ENCODE data around the gene GABPB2. TPM values are rescaled to one million over a fixed set of nuclear protein-coding genes. Genes with fewer than 3 reads are reported as not detected.

The GABPB2 gene
- total and polyA plus RNA-seq, 3 donors from 2014 or later, result 43.1 to 50.2 (median 45.3) TPM

DNA sequence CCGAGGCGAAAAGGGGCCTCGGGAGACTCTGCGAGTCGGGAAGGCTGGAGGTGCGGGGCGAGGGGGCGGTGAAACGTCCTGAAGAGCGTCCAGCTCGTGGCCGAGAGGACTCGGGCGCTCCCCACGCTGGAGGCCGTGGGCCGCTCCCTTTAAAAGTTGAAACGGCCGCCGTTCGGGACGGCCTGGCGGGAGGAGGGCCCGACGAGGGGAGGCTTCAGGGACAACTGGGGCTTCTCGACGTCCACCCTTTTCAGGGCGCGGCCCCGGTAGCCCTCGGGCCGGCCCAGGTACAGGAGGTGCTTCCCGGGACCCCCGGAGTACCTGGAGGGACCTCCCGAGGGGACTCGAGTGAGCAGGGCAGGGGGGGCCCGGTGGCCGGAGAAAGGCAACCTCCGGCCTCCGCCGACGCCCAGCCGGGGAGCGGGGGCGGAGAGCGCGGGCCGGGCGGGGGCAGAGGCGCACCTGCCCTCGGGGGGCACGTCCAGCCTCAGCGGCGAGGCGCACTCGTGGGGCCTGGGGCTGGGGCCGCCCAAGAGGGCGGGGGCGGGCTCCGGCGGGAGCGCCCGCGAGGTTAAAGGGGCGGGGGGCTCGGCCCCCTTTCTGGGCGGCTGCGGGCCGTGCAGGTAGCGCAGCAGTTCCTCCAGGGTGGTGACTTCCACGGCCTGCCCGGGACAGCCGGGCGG, 61.9 kb downstream of the GABPB2 start:
- intact Hi-C loops (cut with DNase I; ENCODE audit: low total_unique reads), result no loop called here
- TF ChIP-seq, protein P1, sequence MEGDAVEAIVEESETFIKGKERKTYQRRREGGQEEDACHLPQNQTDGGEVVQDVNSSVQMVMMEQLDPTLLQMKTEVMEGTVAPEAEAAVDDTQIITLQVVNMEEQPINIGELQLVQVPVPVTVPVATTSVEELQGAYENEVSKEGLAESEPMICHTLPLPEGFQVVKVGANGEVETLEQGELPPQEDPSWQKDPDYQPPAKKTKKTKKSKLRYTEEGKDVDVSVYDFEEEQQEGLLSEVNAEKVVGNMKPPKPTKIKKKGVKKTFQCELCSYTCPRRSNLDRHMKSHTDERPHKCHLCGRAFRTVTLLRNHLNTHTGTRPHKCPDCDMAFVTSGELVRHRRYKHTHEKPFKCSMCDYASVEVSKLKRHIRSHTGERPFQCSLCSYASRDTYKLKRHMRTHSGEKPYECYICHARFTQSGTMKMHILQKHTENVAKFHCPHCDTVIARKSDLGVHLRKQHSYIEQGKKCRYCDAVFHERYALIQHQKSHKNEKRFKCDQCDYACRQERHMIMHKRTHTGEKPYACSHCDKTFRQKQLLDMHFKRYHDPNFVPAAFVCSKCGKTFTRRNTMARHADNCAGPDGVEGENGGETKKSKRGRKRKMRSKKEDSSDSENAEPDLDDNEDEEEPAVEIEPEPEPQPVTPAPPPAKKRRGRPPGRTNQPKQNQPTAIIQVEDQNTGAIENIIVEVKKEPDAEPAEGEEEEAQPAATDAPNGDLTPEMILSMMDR (IDR thresholded peaks at IDR 0.05), result no peak
- no peak for TF ChIP-seq POLR2A (IDR thresholded peaks at IDR 0.05)

DNA sequence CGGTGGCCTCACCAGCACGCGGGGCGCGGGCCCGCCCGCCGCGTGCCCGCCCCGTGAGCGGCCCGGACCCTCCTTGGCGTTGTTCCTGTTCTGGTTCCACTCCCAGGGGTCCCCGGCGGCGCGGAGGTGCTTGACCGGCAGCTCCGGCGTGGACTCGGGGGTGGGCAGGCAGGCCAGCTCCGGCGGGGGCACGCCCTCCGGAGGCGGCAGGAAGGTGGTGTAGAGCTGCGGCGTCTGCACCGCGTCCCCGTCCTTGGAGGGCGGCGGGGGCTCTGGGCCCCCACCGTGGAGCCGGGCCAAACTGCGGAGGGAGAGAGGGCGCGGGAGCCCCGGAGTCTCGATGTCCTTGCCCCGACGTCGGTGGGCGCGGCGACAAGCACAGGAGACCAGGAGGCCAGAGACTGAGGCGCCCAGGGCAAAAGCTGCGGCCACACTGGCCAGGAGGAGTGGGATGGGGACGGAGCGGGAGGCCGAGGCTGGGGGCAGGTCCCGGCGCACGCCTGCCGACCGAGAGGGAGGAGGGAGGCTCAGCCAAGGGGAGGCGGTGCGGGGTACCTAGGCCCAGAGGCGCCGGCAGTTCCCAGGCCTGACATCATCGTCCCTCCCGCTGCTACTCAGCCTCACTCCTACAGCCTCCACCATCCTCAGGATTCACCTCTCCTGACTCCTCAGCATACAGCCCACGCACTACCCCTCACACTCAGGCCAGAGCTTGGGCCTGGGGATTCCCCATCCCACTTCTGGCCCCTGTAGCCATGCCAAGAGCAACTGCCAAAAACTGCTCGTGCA, 62.7 kb downstream of the GABPB2 start:
- Histone ChIP-seq H3K36me3 (ENCODE audit: low read depth, missing control alignments) (no peaks in the 10 kb centered on the region), H3K4me1 (peaks cover 31% of the 10 kb centered on the region), H3K4me3 (peak overlapping the region; percentile 42 to 53), H3K9me3 (no peaks in the 10 kb centered on the region), H3K27me3 (no peaks in the 10 kb centered on the region), H3K27ac (peak overlapping the region; percentile 25 to 82)
- WGBS, 2 donors, result 46 to 56% methylated on average over 20 to 58 of the region's 65 CpGs
- intact Hi-C loops (cut with DNase I; ENCODE audit: low total_unique reads), result no loop called here
- no peak for TF ChIP-seq POLR2A (IDR thresholded peaks at IDR 0.05)
- TF ChIP-seq, protein P1 (IDR thresholded peaks at IDR 0.05), result no peak
- peak; percentile 66 for DNase-seq

More for the DNA sequence above, 61.9 kb downstream of the GABPB2 start:
- WGBS, 2 donors, result 26 to 46% methylated on average over 32 to 51 of the region's 74 CpGs
- Histone ChIP-seq H3K4me1 (peaks cover 31% of the 10 kb centered on the region), H3K27me3 (no peaks in the 10 kb centered on the region), H3K4me3 (peak overlapping the region; percentile 42 to 53), H3K9me3 (no peaks in the 10 kb centered on the region), H3K36me3 (ENCODE audit: low read depth, missing control alignments) (no peaks in the 10 kb centered on the region), H3K27ac (peak overlapping the region; percentile 66 to 82)
- DNase-seq, result no peak

DNA sequence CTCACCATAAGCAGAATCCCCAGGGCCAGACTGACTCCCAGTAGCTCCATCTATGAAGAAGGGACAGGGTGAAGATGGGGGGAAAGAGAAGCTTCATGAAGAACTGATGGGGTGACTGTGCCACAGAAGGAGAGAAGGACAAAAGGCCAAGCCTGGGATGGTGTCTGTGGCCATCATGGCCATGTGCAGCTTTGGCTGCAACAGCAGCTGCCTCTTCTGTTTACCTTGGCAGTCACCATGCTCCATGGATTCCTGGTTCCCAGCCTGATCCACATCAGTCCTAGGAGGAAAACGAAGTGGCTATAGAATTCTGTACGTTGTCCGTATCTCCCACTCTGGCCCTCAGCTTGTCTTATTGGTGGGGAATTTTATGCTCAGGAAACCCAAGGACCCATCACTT, 63.8 kb downstream of the GABPB2 start:
- no peaks in the 10 kb centered on the region for H3K36me3 ChIP-seq (ENCODE audit: low read depth, missing control alignments)
- H3K9me3 ChIP-seq, result no peaks in the 10 kb centered on the region
- TF ChIP-seq, protein P1 (IDR thresholded peaks at IDR 0.05), result no peak
- no peak for TF ChIP-seq POLR2A (IDR thresholded peaks at IDR 0.05)
- peak overlapping the region in 1 of 2 donors; percentile 25 for H3K27ac ChIP-seq
- H3K27me3 ChIP-seq, result no peaks in the 10 kb centered on the region
- H3K4me1 ChIP-seq, result peaks cover 28% of the 10 kb centered on the region
- intact Hi-C loops (cut with DNase I; ENCODE audit: low total_unique reads), result no loop called here
- H3K4me3 ChIP-seq, result no peak overlapping the region
- DNase-seq, result no peak
- 82 to 83% methylated on average over 3 of the region's 3 CpGs for WGBS, 2 donors

DNA sequence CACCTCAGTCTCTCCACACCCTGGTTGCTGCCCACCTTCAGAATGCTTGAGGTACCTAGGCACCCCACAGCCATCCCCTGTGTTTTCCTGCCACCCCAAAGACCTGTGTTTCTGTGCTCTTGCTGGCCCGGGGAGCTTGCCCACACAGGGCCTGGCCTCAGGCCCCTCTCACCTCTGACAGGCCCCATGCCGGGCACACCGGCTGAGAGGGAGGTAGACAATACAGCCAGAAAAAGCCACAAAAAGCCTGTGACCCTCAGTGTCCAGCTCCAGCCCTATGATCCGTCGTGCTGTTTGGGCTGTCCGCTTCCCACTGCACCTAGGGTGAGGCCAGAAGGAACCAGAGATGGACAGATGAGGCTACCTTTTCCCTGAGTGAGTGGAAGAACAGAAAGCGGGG, 64.4 kb downstream of the GABPB2 start:
- Histone ChIP-seq H3K27me3 (no peaks in the 10 kb centered on the region), H3K9me3 (no peaks in the 10 kb centered on the region), H3K27ac (no peak overlapping the region), H3K36me3 (ENCODE audit: low read depth, missing control alignments) (no peaks in the 10 kb centered on the region), H3K4me1 (peaks cover 28% of the 10 kb centered on the region), H3K4me3 (no peak overlapping the region)
- DNase-seq, result no peak
- WGBS, 2 donors, result 94 to 97% methylated on average over 7 of the region's 7 CpGs
- intact Hi-C loops (cut with DNase I; ENCODE audit: low total_unique reads), result no loop called here
- TF ChIP-seq, protein P1 (IDR thresholded peaks at IDR 0.05), result no peak
- TF ChIP-seq POLR2A (IDR thresholded peaks at IDR 0.05), result no peak
